OCI-LY7 (cell line): ENCODE data around the gene ZBTB20. TPM values are rescaled to one million over a fixed set of nuclear protein-coding genes. Genes with fewer than 3 reads are reported as not detected.

Experiments used
- BruUV-seq: library from RNA; stranded (reverse); fragments of 400-500 nt; replicated peaks from 2 replicates; lab custom pipeline; 2021; lab: Mats Ljungman, UMichigan
- CTCF ChIA-PET: fragments of 300-600 bp; sonication (Branson Sonifier 250); formaldehyde crosslinking; loops from one replicate; lab custom pipeline; 2022; ENCODE audit warnings: antibody characterized with exemption; ENCODE audit not compliant: unreplicated experiment; lab: Charles Lee
- POLR2A ChIA-PET: fragments of 300-600 bp; sonication (Branson Sonifier 250); formaldehyde crosslinking; loops from one replicate; lab custom pipeline; 2022; ENCODE audit warnings: antibody characterized with exemption; lab: Charles Lee
- DNase-seq: peaks from one replicate; pipeline ENCODE4 v3.0.0-alpha.2; 2015; ENCODE audit warnings: low spot score
- H2AFZ ChIP-seq: fragments of 200-600 bp; sonication (generic), shearing (Covaris generic); 2 replicates; pipeline ENCODE4 v1.6.1; 2014; ENCODE audit warnings: mild to moderate bottlenecking, antibody characterized with exemption, low read length, moderate library complexity
- H3K27ac ChIP-seq: fragments of 200-600 bp; sonication (generic); 2 replicates; pipeline ENCODE4 v1.5.1; 2014; ENCODE audit warnings: mixed run types, low read depth, mild to moderate bottlenecking, moderate library complexity, low read length, inconsistent platforms; ENCODE audit not compliant: poor library complexity, severe bottlenecking
- H3K36me3 ChIP-seq: fragments of 200-600 bp; sonication (generic); 2 replicates; pipeline ENCODE4 v1.6.1; 2014; ENCODE audit warnings: mild to moderate bottlenecking, antibody characterized with exemption, low read length, moderate library complexity, mixed read lengths; ENCODE audit not compliant: insufficient read depth
- H3K4me1 ChIP-seq: fragments of 200-600 bp; sonication (generic); 2 replicates; pipeline ENCODE4 v1.5.1; 2014; ENCODE audit warnings: mild to moderate bottlenecking, low read length; ENCODE audit not compliant: insufficient read depth, poor library complexity, severe bottlenecking
- H3K4me2 ChIP-seq: fragments of 200-600 bp; sonication (generic); 2 replicates; pipeline ENCODE4 v1.6.1; 2014; ENCODE audit warnings: mild to moderate bottlenecking, low read length
- H3K4me3 ChIP-seq: fragments of 200-600 bp; sonication (generic); 2 replicates; pipeline ENCODE4 v1.5.1; 2014; ENCODE audit warnings: mild to moderate bottlenecking, low read depth, low read length; ENCODE audit not compliant: poor library complexity, severe bottlenecking
- H3K79me2 ChIP-seq: fragments of 200-600 bp; sonication (generic); 2 replicates; pipeline ENCODE4 v1.6.1; 2016; ENCODE audit warnings: low read depth, mild to moderate bottlenecking, low read length, moderate library complexity, mixed read lengths; ENCODE audit not compliant: insufficient read depth
- H3K9me2 ChIP-seq: fragments of 200-600 bp; sonication (generic); 2 replicates; pipeline ENCODE4 v1.6.1; 2016; ENCODE audit warnings: mild to moderate bottlenecking, low read length, mixed read lengths; ENCODE audit not compliant: insufficient read depth
- H3K9me3 ChIP-seq: fragments of 200-600 bp; sonication (generic); 2 replicates; pipeline ENCODE4 v1.6.1; 2014; ENCODE audit warnings: mild to moderate bottlenecking, mixed run types, low read length, mixed read lengths
- H4K20me1 ChIP-seq: fragments of 200-600 bp; sonication (generic); 2 replicates; pipeline ENCODE4 v1.6.1; 2014; ENCODE audit warnings: mild to moderate bottlenecking, antibody characterized with exemption, low read length, moderate library complexity, mixed read lengths; ENCODE audit not compliant: insufficient read depth
- CTCF ChIP-seq: fragments of 200-600 bp; sonication (generic); conservative IDR thresholded peaks from 2 replicates; pipeline ENCODE4 v1.5.1; 2014; ENCODE audit warnings: mild to moderate bottlenecking, antibody characterized with exemption, low read length, moderate library complexity, mixed read lengths
- EZH2phosphoT487 ChIP-seq: fragments of 200-600 bp; sonication (generic); IDR thresholded peaks from 2 replicates; pipeline ENCODE4 v1.6.1; 2018; ENCODE audit warnings: low read depth, borderline replicate concordance, mild to moderate bottlenecking, mixed run types, antibody characterized with exemption, low read length, moderate library complexity, mixed read lengths
- intact Hi-C: fragments of 100-400 bp; cut with micrococcal nuclease; formaldehyde crosslinking; loops from one replicate; pipeline ENCODE4 v1.10.0; 2022; ENCODE audit not compliant: unreplicated experiment
- total RNA-seq, 2 experiments: library from RNA; depleted of rRNA in 1 of 2; stranded (reverse); fragments of >200 nt in 1 of 2; shearing (Covaris generic) in 1 of 2; gene quantifications; 2 replicates each; pipeline ENCODE4 v1.2.3, GENCODE V29; 2014 to 2022

The ZBTB20 gene
- total RNA-seq, 2 experiments from 2014 or later, result 5.5 to 11.8 TPM

GRCh38 chr3:114487502-114487901 lies 659.6 kb downstream of the ZBTB20 start:
- Histone ChIP-seq H3K4me2 (no peak overlapping the region), H2AFZ (no peak overlapping the region), H4K20me1 (no peaks in the 10 kb centered on the region), H3K79me2 (no peaks in the 10 kb centered on the region), H3K27ac (no peak overlapping the region), H3K9me3 (no peaks in the 10 kb centered on the region), H3K4me3 (no peak overlapping the region), H3K36me3 (no peaks in the 10 kb centered on the region), H3K4me1 (no peaks in the 10 kb centered on the region), H3K9me2 (no peaks in the 10 kb centered on the region)
- no TSS peak for BruUV-seq
- POLR2A ChIA-PET, result interaction anchor here (0.6 to 1.0 kb wide), 2 partner anchors 163 to 1113 kb away, joined by 3 to 4 read pairs; no protein-coding TSS in a partner anchor
- intact Hi-C loops, result no loop called here
- CTCF ChIA-PET, result no interaction called here
- DNase-seq, result no peak
- no peak for TF ChIP-seq CTCF

GRCh38 chr3:114484919-114485318 lies 662.2 kb downstream of the ZBTB20 start:
- no peak overlapping the region for H2AFZ ChIP-seq
- DNase-seq, result no peak
- H3K4me3 ChIP-seq, result no peak overlapping the region
- H3K79me2 ChIP-seq, result no peaks in the 10 kb centered on the region
- H3K27ac ChIP-seq, result no peak overlapping the region
- no peaks in the 10 kb centered on the region for H3K36me3 ChIP-seq
- no peak overlapping the region for H3K4me2 ChIP-seq
- CTCF ChIA-PET, result no interaction called here
- H3K4me1 ChIP-seq, result no peaks in the 10 kb centered on the region
- TF ChIP-seq CTCF (no peak), EZH2phosphoT487 (no peak)
- BruUV-seq, result no TSS peak
- no peaks in the 10 kb centered on the region for H3K9me3 ChIP-seq
- no peaks in the 10 kb centered on the region for H3K9me2 ChIP-seq
- H4K20me1 ChIP-seq, result no peaks in the 10 kb centered on the region
- POLR2A ChIA-PET, result no interaction called here
- intact Hi-C loops, result no loop called here

- no peaks in the 10 kb centered on the region for H3K9me3 ChIP-seq
- BruUV-seq, result no TSS peak
- no peak for DNase-seq
- ChIA-PET POLR2A (interaction anchor here (1.1 kb wide), 1 partner anchor 70 kb away, joined by 3 read pairs; no protein-coding TSS in a partner anchor), CTCF (no interaction called here)
- TF ChIP-seq EZH2phosphoT487, result no peak
- TF ChIP-seq CTCF, result no peak
- H3K79me2 ChIP-seq, result no peaks in the 10 kb centered on the region
- no peak overlapping the region for H3K27ac ChIP-seq
- no peak overlapping the region for H2AFZ ChIP-seq
- H4K20me1 ChIP-seq, result no peaks in the 10 kb centered on the region
- intact Hi-C loops, result no loop called here
- no peaks in the 10 kb centered on the region for H3K9me2 ChIP-seq
- no peaks in the 10 kb centered on the region for H3K36me3 ChIP-seq
- H3K4me1 ChIP-seq, result no peaks in the 10 kb centered on the region
- H3K4me3 ChIP-seq, result no peak overlapping the region
- H3K4me2 ChIP-seq, result no peak overlapping the region
Observed at GRCh38 chr3:114481113-114481512, 666.0 kb downstream of the ZBTB20 start.
